K562 (cell line): ENCODE measurements around the gene NOM1. TPM values are rescaled to one million over a fixed set of nuclear protein-coding genes. Genes with fewer than 3 reads are reported as not detected.

Experiments used
- AFF1 ChIP-seq, 2 experiments: fragments of 450-650 bp; IDR thresholded peaks; 2 replicates each; pipeline ENCODE4 v1.6.1; 2018; ENCODE audit warnings: mild to moderate bottlenecking in 2 of 2, low read depth in 1 of 2; ENCODE audit not compliant: partially characterized antibody in 2 of 2
- ARNT ChIP-seq, 2 experiments: fragments of 450-650 bp; IDR thresholded peaks; 2 replicates each; pipeline ENCODE4 v1.6.1; 2016; ENCODE audit warnings: mild to moderate bottlenecking in 1 of 2
- ATF6 ChIP-seq: sonication (generic); formaldehyde crosslinking; IDR thresholded peaks from 2 replicates; pipeline ENCODE4 v1.4.0; 2020; ENCODE audit warnings: mild to moderate bottlenecking, missing genetic modification reagents
- JUND ChIP-seq, 2 experiments: IDR thresholded peaks; 2 replicates in 1 of 2; 3 replicates in 1 of 2; pipeline ENCODE4 v1.6.1; 2011; ENCODE audit warnings: borderline replicate concordance in 2 of 2, low read depth in 2 of 2, low read length in 2 of 2, improper control_type of control experiment in 1 of 2, missing biosample characterization in 1 of 2, missing genetic modification characterization in 1 of 2, missing genetic modification reagents in 1 of 2
- MAX ChIP-seq: sonication (generic); formaldehyde crosslinking; IDR thresholded peaks from 2 replicates; pipeline ENCODE4 v1.9.0; 2022; ENCODE audit warnings: mild to moderate bottlenecking, missing genetic modification reagents
- PCBP2 ChIP-seq: fragments of 200-400 bp; formaldehyde crosslinking; IDR thresholded peaks from 2 replicates; pipeline ENCODE4 v1.6.1; 2018; ENCODE audit warnings: low read length, low read depth, mild to moderate bottlenecking, moderate library complexity; ENCODE audit not compliant: poor library complexity, severe bottlenecking
- TCF15 ChIP-seq: fragments of 250-450 bp; sonication (Bioruptor Pico); IDR thresholded peaks from 2 replicates; pipeline ENCODE4 v1.8.0; 2022; ENCODE audit warnings: moderate library complexity, mild to moderate bottlenecking, inconsistent platforms
- ZBTB1 ChIP-seq: sonication (generic); formaldehyde crosslinking; IDR thresholded peaks from 2 replicates; pipeline ENCODE4 v1.8.1; 2023; ENCODE audit warnings: missing genetic modification reagents, low read depth, mild to moderate bottlenecking, borderline replicate concordance
- ZBTB49 ChIP-seq: sonication (generic); formaldehyde crosslinking; IDR thresholded peaks from 2 replicates; pipeline ENCODE4 v1.8.0; 2022; ENCODE audit warnings: missing genetic modification reagents, mild to moderate bottlenecking, borderline replicate concordance
- ZBTB7A ChIP-seq: IDR thresholded peaks from 2 replicates; pipeline ENCODE4 v1.6.1; 2011; ENCODE audit warnings: low read depth, mild to moderate bottlenecking, low read length, moderate library complexity, borderline replicate concordance; ENCODE audit not compliant: control insufficient read depth
- ZBTB9 ChIP-seq: fragments of 450-650 bp; formaldehyde crosslinking; IDR thresholded peaks from 2 replicates; pipeline ENCODE4 v1.4.0; 2020; ENCODE audit warnings: mild to moderate bottlenecking, moderate library complexity
- ZKSCAN3 ChIP-seq: fragments of 250-450 bp; sonication (Bioruptor Pico); IDR thresholded peaks from 2 replicates; pipeline ENCODE4 v1.4.0; 2020
- ZNF140 ChIP-seq: fragments of 250-450 bp; sonication (Bioruptor Pico); IDR thresholded peaks from 2 replicates; pipeline ENCODE4 v1.8.0; 2021; ENCODE audit warnings: moderate library complexity, mild to moderate bottlenecking, inconsistent platforms
- ZNF253 ChIP-seq: fragments of 250-450 bp; sonication (Bioruptor Pico); conservative IDR thresholded peaks from 2 replicates; pipeline ENCODE4 v1.6.1; 2021; ENCODE audit warnings: mild to moderate bottlenecking
- polyA plus RNA-seq, 8 experiments: library from polyadenylated mRNA; depleted of rRNA in 4 of 8; stranded (reverse) in 5 of 8; unstranded in 3 of 8; fragments of >200 nt; fragmentation: Nextera tagmentation in 2 of 8; fragmentation: Illumina TruSeq in 1 of 8; extraction: Ambion mirVana in 2 of 8; extraction: Trizol in 1 of 8; gene quantifications; 2 replicates each; pipeline versions ENCODE4 v1.2.1 to v1.2.3, GENCODE V29; 2011 to 2014; ENCODE audit warnings: inconsistent platforms in 1 of 8, missing spikeins in 1 of 8
- total RNA-seq, 7 experiments: library from RNA; depleted of rRNA in 6 of 7; stranded (reverse); fragments of >200 nt in 6 of 7; fragmentation: Illumina TruSeq in 2 of 7; extraction: Trizol in 2 of 7; gene quantifications; 2 replicates each; pipeline versions ENCODE4 v1.2.1 to v1.2.3, GENCODE V29; 2011 to 2021; ENCODE audit warnings: low replicate concordance in 1 of 7

Gene NOM1
- total and polyA plus RNA-seq, 9 of the 15 experiments (the other 6 are each of a cell fraction or from before 2014, with no cell fraction given) = 6.8 to 47.3 (median 37.4) TPM

GRCh38 chr7:156949541-156950380, at the start of gene NOM1 (continued):
- TF ChIP-seq ZBTB9 (CRISPR knock-in tag) (peak; percentile 21; the same call in 1 of the 2 replicates), ARNT (IDR thresholded peaks at IDR 0.05) (no peak), ZBTB49 (CRISPR knock-in tag) (no peak), ZNF140 (CRISPR knock-in tag) (no peak), ZNF253 (CRISPR knock-in tag) (no peak), ATF6 (CRISPR knock-in tag) (0 out of 2 replicates have a peak, but pooled peaks have one; percentile 35), AFF1 (IDR thresholded peaks at IDR 0.05; ENCODE audit: low read depth in 1 of 2, partially characterized antibody in 2 of 2) (no peak), JUND (IDR thresholded peaks at IDR 0.05; ENCODE audit: borderline replicate concordance, low read depth, low read length) (peak; percentile 65; the same call in 1 of the 2 replicates), JUND (tag; IDR thresholded peaks at IDR 0.05; ENCODE audit: borderline replicate concordance, low read depth, low read length) (no peak; the same call in 2 of the 3 replicates), MAX (peak; percentile 91), ZBTB7A (peak; percentile 65; the same call in 1 of the 2 replicates), TCF15 (no peak), PCBP2 (no peak), ZKSCAN3 (CRISPR knock-in tag) (no peak), ZBTB1 (peak; percentile 98)
